HG02938 (cell line): ENCODE measurements around the gene RACGAP1.

Experiments
- ATAC-seq: cut with Tn5 transposase; IDR thresholded peaks from one replicate; pipeline ENCODE4 v1.9.1; 2021; ENCODE audit warnings: mild to moderate bottlenecking, moderate library complexity; ENCODE audit not compliant: unreplicated experiment

RACGAP1 gene

GRCh38 chr12:49944046-49944445 is 81.2 kb downstream of the RACGAP1 start:
- ATAC-seq: no peak

DNA sequence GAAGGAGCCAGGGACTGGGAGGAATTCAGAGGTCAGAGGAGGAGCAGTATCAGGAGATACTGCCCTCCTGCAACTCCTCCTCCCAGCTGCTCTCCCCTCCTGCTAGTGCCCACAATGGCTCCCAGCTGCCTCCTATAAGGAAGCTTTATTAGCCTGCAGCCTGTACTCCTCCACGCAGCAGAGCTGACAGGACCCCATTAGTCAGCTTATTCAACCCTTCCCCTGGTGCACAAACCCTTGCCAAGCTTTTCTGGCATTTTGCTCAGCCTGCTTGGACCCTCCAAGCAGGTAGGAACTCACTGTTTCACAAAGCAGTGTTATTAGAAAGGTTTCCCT is 81.7 kb downstream of the RACGAP1 start:
- no peak for ATAC-seq

GRCh38 chr12:49942921-49943624 is 82.2 kb downstream of the RACGAP1 start:
- no peak for ATAC-seq

DNA sequence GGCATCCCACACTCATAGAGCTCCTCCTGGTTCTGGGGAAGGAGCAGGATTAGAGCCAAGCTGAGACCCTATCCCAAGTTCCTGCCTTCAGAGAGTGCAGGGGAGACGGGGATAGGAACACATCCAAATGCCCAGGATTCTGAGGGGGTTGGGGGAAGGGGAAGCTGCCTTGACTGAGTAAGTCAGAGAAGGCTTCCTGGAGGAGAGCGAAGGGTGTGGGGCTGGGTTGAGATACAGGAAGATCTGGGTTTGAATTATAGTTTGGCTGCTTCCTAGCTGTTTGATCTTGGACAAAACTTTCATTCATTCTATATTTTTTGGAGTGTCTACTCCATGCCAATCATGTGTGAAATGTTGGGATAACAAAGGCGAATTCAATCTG is 82.8 kb downstream of the RACGAP1 start:
- no peak for ATAC-seq

DNA sequence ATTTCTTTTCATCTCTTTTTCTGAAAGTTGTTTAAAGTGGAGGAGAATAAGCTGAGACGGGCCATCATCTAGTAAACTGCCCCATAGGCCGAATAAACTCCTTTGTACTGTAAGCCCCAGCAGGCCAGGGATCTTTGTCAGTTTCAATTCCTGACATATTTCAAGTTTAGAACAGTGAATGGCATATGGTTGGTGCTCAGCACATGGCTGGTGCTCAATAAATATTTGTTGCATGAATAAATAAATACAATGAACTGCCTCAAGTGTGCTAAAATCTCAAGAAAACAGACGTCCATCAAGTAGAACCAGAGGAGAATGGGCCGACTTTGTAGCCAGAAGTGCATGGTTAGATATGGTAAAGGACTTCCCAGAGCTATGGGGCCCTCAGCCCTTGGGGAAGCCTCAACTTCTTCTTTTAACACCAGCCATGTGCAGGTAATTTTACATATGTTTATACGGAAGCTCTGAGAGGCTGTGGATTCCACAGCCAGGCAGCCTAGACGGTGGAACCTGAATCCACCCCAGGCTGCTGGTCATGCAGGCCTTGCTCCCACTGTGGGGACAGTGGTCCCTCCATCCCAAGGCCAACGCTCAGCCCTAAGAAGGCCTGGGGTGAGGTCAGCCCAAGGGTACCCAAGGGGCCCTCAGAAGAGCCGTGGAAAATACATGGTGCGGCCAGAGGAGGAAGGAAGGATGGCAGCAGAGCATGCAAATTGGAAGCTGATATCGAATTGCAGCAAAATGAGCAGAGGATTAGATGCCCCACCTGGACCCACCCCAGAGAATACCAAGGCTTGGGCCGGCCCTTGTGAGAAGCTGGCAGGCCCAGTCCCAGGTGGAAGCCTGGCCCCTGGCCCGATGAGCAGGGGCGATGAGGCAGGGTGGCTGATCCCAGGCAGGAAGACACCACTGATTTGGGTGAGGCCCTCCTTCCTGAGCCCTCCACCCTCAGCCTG is 83.5 kb downstream of the RACGAP1 start:
- no peak for ATAC-seq

DNA sequence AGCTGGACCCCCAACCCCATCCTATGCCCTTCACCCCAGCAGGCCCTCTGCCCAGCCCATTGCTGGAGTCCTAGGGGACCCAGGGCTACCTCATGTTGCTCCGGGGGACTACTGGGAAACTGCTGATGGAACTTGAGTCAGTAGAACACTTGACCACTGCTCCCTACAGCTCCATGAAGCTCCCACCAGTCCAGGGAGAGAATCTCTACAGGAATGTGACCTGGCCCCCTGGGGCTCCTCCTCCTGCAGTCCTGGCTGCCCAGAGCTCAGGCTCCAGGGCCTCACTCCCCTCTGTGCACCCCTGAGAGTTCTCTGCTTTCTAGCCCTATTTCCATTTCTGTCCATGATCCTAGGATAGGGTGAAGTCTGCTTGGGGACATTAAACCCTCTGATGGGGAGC is 85.6 kb downstream of the RACGAP1 start:
- ATAC-seq: no peak

DNA sequence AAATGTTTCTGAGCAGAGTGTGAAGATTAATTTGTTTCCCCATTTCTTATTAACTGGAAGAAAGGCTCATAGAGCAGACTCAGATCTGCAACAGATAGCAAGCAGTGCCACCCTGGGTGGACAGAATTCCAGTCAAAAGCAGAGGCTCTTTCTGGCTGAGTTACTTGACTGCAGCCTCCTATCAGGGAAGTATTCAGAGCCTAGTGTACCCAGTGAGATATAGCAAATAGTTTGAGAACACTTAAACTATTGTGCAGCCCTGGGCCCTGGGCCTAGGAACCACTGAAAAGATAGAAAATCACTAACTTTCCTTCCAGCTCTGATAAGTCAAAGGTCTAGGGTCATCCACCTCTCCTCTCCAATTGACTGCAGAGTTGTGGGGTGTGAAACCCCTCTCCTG is 86.0 kb downstream of the RACGAP1 start:
- no peak for ATAC-seq
